GM10248 (cell line): Measurements from ENCODE around the gene PLLP.

Source experiments
- CTCF ChIA-PET: fragments of 300-600 bp; sonication (Branson Sonifier 250); formaldehyde crosslinking; extraction: SDS; loops from one replicate; lab custom pipeline; 2021; ENCODE audit warnings: antibody characterized with exemption; lab: Yijun Ruan, JAX
- POLR2A ChIA-PET: fragments of 350-650 bp; sonication (Branson Sonifier 250); formaldehyde crosslinking; extraction: SDS; loops from one replicate; lab custom pipeline; 2020; ENCODE audit warnings: antibody characterized with exemption; lab: Yijun Ruan, JAX
- DNase-seq: peaks from one replicate; pipeline ENCODE4 v3.0.0; 2012; ENCODE audit errors: extremely low spot score
- TF ChIP-seq, protein P1 (sequence below): IDR thresholded peaks from 2 replicates; pipeline ENCODE4 v1.5.1; 2012; ENCODE audit warnings: mild to moderate bottlenecking, low read depth; ENCODE audit errors: extremely low read depth, missing control alignments, control extremely low read depth

Gene PLLP, protein sequence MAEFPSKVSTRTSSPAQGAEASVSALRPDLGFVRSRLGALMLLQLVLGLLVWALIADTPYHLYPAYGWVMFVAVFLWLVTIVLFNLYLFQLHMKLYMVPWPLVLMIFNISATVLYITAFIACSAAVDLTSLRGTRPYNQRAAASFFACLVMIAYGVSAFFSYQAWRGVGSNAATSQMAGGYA

DNA sequence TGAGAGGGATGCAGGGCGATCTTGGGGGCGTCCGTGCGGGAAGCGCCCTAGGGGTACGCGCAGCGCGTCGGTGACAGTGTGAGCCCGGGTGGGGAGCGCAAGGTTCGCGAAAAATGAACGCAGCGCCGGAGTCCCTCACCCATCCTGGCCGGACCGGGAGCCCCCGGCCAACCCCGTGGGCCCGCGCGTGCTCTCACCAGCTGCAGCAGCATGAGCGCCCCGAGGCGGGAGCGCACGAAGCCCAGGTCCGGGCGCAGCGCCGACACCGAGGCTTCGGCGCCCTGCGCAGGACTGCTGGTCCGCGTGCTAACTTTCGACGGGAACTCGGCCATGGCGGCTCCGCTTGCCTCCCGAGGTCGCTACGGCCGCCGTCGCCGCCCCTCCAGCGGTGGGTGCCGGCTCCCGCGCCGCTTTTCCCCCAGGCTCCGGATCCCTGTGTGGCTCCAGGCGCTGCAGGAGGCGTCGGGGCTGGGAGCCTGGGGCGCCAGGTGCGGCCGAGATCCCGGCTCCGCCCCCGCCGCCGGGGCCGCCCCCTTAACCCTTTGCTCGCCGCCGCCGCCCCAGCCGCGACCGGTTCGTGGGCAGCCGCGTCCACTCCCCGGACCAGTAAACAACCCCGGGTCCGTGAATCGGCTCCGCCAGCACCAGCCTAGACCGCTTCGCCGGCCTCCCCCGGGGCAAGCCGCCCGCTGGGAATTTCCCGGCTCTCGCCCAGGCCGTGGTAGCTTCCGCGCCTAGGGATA is at the start of gene PLLP:
PLLP (minus strand) TSS at position 464 of the 743 bp plus-strand sequence; CDS start at position 332, 132 bp downstream.
- TF ChIP-seq, protein P1, sequence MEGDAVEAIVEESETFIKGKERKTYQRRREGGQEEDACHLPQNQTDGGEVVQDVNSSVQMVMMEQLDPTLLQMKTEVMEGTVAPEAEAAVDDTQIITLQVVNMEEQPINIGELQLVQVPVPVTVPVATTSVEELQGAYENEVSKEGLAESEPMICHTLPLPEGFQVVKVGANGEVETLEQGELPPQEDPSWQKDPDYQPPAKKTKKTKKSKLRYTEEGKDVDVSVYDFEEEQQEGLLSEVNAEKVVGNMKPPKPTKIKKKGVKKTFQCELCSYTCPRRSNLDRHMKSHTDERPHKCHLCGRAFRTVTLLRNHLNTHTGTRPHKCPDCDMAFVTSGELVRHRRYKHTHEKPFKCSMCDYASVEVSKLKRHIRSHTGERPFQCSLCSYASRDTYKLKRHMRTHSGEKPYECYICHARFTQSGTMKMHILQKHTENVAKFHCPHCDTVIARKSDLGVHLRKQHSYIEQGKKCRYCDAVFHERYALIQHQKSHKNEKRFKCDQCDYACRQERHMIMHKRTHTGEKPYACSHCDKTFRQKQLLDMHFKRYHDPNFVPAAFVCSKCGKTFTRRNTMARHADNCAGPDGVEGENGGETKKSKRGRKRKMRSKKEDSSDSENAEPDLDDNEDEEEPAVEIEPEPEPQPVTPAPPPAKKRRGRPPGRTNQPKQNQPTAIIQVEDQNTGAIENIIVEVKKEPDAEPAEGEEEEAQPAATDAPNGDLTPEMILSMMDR = no peak
- POLR2A ChIA-PET = no interaction called here
- peak; percentile 76 for DNase-seq

DNA sequence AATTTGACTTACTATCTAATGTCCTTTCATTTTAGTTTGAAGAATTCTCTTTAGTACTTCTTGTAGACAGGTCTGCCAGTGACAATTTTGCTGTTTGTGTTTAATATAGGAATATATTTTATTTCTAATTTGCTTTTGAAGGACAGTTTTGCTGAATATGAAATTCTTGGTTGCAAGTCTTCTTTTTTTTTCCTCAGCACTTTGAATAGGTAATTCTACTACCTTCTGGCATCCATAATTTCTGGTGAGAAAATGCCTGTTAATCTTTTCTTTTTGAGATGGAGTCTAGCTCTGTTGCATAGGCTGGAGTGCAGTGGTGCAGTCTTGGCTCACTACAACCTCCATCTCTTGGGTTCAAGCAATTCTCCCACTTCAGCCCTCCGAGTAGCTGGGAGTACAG is 48.9 kb upstream of the PLLP start:
- CTCF ChIA-PET = interaction anchor here (0.8 to 2.0 kb wide), 5 partner anchors 11 to 187 kb away, joined by 3 to 8 read pairs (median 4); no protein-coding TSS in a partner anchor
- TF ChIP-seq, protein P1 = no peak
- POLR2A ChIA-PET = no interaction called here
- DNase-seq = no peak

More for the DNA sequence above, at the start of gene PLLP:
- CTCF ChIA-PET = no interaction called here

DNA sequence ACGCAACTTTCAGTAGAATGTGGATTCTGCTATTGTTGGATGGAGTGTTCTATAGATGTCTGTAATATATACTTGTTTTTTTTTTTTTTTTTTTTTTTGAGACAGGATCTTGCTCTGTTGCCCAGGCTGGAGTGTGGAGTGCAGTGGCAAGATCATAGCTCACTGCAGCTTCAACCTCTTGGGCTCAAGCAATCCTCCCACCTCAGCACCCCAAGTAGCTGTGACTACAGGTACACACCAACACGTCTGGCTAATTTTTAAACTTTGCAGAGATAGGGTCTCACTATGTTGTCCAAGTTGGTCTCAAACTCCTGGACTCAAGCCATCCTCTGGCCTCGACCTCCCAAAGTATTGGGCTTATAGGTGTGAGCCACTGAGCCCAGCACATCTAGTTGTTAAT is 46.9 kb upstream of the PLLP start:
- TF ChIP-seq, protein P1 = no peak
- POLR2A ChIA-PET = no interaction called here
- CTCF ChIA-PET = interaction anchor here (0.9 to 2.4 kb wide), 4 partner anchors 9 to 85 kb away, joined by 3 to 10 read pairs (median 5); no protein-coding TSS in a partner anchor
- no peak for DNase-seq

DNA sequence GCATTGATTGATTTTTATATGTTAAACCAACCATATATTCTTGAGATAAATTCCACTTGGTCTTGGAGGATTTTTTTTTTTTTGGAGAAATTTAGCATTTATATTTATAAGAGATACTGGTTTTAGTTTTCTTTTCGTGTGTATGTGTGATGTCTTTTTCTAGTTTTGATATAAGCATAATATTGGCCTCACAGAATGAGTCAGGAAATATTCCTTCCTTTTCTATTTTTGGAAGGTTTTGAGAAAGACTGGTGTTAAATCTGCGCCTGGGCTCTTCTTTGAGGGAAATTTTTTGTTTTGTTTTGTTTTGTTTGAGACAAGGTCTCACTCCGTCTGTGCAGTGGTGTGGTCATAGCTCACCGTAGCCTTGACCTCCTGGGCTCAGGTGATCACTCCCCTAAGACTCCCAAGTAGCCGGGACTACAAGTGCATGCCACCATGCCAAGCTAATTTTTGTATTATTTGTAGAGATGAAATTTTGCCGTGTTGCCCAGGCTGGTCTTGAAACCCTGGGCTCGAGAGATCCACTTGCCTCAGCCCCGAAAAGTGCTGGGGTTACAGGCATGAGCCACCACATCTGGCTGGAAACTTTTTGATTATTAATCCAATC is 45.4 kb upstream of the PLLP start:
- ChIA-PET POLR2A (no interaction called here), CTCF (interaction anchor here (0.9 to 2.4 kb wide), 6 partner anchors 8 to 87 kb away, joined by 3 to 10 read pairs (median 4); partner anchors contain the start of gene CCL22)
- TF ChIP-seq, protein P1 = no peak
- DNase-seq = no peak

DNA sequence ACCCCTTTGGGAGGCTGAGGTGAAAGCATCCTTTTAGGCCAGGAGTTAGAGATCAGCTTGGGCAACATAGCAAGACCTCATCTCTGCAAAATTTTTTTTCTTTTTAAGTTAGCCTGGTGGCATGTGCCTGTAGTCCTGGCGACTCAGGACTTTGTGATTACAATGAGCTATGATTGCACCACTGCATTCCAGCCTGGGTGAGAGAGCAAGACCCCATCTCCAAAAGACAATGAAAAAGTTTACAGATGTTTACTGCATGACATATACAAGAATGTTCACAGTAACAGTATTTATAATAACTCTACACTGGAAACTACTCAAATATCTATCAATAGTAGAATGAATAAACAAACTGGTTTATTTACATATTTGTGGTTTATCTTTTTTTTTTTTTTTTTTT is 41.0 kb upstream of the PLLP start:
- TF ChIP-seq, protein P1 = no peak
- POLR2A ChIA-PET = no interaction called here
- no peak for DNase-seq
- CTCF ChIA-PET = no interaction called here

DNA sequence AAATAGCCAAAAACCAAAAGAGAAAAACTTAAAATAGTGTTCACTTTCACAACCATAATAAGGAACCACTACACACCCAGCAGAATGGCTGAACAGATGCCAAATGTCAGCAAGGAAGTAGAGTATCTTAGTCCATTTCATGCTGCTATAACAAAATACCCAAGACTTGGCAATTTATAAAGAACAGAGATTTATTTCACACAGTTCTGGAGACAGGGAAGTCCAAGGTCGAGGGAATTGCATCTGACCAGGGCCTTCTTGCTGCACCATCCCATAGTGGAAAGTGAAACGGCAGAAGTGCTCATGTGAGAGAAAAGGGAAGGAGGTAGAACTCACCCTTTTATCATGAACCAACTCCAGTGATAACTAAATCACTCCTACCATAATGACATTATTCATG is 40.3 kb upstream of the PLLP start:
- TF ChIP-seq, protein P1 = no peak
- no peak for DNase-seq
- POLR2A ChIA-PET = no interaction called here
- CTCF ChIA-PET = no interaction called here
